ENCODE results near the gene RHEBL1. TPM values are rescaled to one million over a fixed set of nuclear protein-coding genes. Genes with fewer than 3 reads are reported as not detected.

The RHEBL1 gene
- total RNA-seq, 1 donor from 2014 or later: 0.95 TPM

- H3K27me3 Mint-ChIP-seq (ENCODE audit: low read depth): no peaks in the 10 kb centered on the region
- H3K36me3 Mint-ChIP-seq (ENCODE audit: low read depth): peaks cover 31% of the 10 kb centered on the region
- no peak overlapping the region for H3K4me3 Mint-ChIP-seq (ENCODE audit: unreplicated experiment)
- no peak overlapping the region for H3K27ac Mint-ChIP-seq (ENCODE audit: unreplicated experiment)
- no peaks in the 10 kb centered on the region for H3K9me3 Mint-ChIP-seq (ENCODE audit: low read depth)
- TF ChIP-seq CTCF (IDR thresholded peaks at IDR 0.05): no peak
- no peaks in the 10 kb centered on the region for H3K4me1 Mint-ChIP-seq (ENCODE audit: low read depth)
- peak; percentile 29 for DNase-seq (ENCODE audit: low spot score)
Observed at GRCh38 chr12:49034286-49034622, 35.5 kb downstream of the RHEBL1 start.

GRCh38 chr12:49033611-49034285 lies 36.0 kb downstream of the RHEBL1 start:
- peak; percentile 44 for DNase-seq (ENCODE audit: low spot score)
- Mint-ChIP-seq H3K27me3 (ENCODE audit: low read depth) (no peaks in the 10 kb centered on the region), H3K4me1 (ENCODE audit: low read depth) (no peaks in the 10 kb centered on the region), H3K27ac (ENCODE audit: unreplicated experiment) (no peak overlapping the region), H3K36me3 (ENCODE audit: low read depth) (peaks cover 28% of the 10 kb centered on the region), H3K4me3 (ENCODE audit: unreplicated experiment) (no peak overlapping the region), H3K9me3 (ENCODE audit: low read depth) (no peaks in the 10 kb centered on the region)
- TF ChIP-seq CTCF (IDR thresholded peaks at IDR 0.05): no peak

GRCh38 chr12:49032679-49033447 lies 36.9 kb downstream of the RHEBL1 start:
- Mint-ChIP-seq H3K27me3 (ENCODE audit: low read depth) (no peaks in the 10 kb centered on the region), H3K27ac (ENCODE audit: unreplicated experiment) (no peak overlapping the region), H3K36me3 (ENCODE audit: low read depth) (peaks cover 28% of the 10 kb centered on the region), H3K4me3 (ENCODE audit: unreplicated experiment) (no peak overlapping the region), H3K4me1 (ENCODE audit: low read depth) (no peaks in the 10 kb centered on the region), H3K9me3 (ENCODE audit: low read depth) (no peaks in the 10 kb centered on the region)
- DNase-seq (ENCODE audit: low spot score): no peak
- TF ChIP-seq CTCF (IDR thresholded peaks at IDR 0.05): no peak

- no peak overlapping the region for H3K27ac Mint-ChIP-seq (ENCODE audit: unreplicated experiment)
- H3K9me3 Mint-ChIP-seq (ENCODE audit: low read depth): no peaks in the 10 kb centered on the region
- DNase-seq (ENCODE audit: low spot score): no peak
- H3K27me3 Mint-ChIP-seq (ENCODE audit: low read depth): no peaks in the 10 kb centered on the region
- H3K36me3 Mint-ChIP-seq (ENCODE audit: low read depth): peaks cover 30% of the 10 kb centered on the region
- no peak overlapping the region for H3K4me3 Mint-ChIP-seq (ENCODE audit: unreplicated experiment)
- no peak for TF ChIP-seq CTCF (IDR thresholded peaks at IDR 0.05)
- H3K4me1 Mint-ChIP-seq (ENCODE audit: low read depth): no peaks in the 10 kb centered on the region
Observed at GRCh38 chr12:49032276-49032675, 37.5 kb downstream of the RHEBL1 start.

GRCh38 chr12:49031573-49032161 lies 38.1 kb downstream of the RHEBL1 start:
- no peak for TF ChIP-seq CTCF (IDR thresholded peaks at IDR 0.05)
- no peaks in the 10 kb centered on the region for H3K9me3 Mint-ChIP-seq (ENCODE audit: low read depth)
- peak; percentile 81 for DNase-seq (ENCODE audit: low spot score)
- H3K27me3 Mint-ChIP-seq (ENCODE audit: low read depth): no peaks in the 10 kb centered on the region
- H3K36me3 Mint-ChIP-seq (ENCODE audit: low read depth): peaks cover 30% of the 10 kb centered on the region
- no peak overlapping the region for H3K4me3 Mint-ChIP-seq (ENCODE audit: unreplicated experiment)
- H3K27ac Mint-ChIP-seq (ENCODE audit: unreplicated experiment): no peak overlapping the region
- no peaks in the 10 kb centered on the region for H3K4me1 Mint-ChIP-seq (ENCODE audit: low read depth)

All from chondrocyte (in vitro differentiated cells).